Keratinocyte (primary cell): ENCODE results near the gene ECHDC1. TPM values are rescaled to one million over a fixed set of nuclear protein-coding genes. Genes with fewer than 3 reads are reported as not detected.

Source experiments
- DNase-seq: peaks from one replicate; pipeline ENCODE4 v3.0.0-alpha.2; 2011; ENCODE audit warnings: low read depth, missing footprints, low spot score
- FAIRE-seq: peaks from 2 replicates; lab custom pipeline; 2011; peaks lifted over from hg19 to GRCh38; lab: Jason Lieb, UNC
- H2AFZ ChIP-seq: 2 replicates; pipeline ENCODE4 v1.6.0; 2012; ENCODE audit warnings: low read length, control low read depth, inconsistent platforms; ENCODE audit not compliant: control insufficient read depth
- H3K27ac ChIP-seq: 2 replicates; pipeline ENCODE4 v1.5.1; 2011; ENCODE audit warnings: low read length; ENCODE audit not compliant: control insufficient read depth, insufficient read depth
- H3K27me3 ChIP-seq: 3 replicates; pipeline ENCODE4 v1.6.0; 2011; ENCODE audit warnings: low read length; ENCODE audit not compliant: control insufficient read depth, insufficient read depth; ENCODE audit errors: extremely low read depth
- H3K36me3 ChIP-seq, 2 experiments: 2 replicates in 1 of 2; 3 replicates in 1 of 2; pipeline ENCODE4 v1.5.1; 2011; ENCODE audit warnings: low read length in 2 of 2, mild to moderate bottlenecking in 1 of 2; ENCODE audit not compliant: control insufficient read depth in 2 of 2, insufficient read depth in 2 of 2; ENCODE audit errors: extremely low read depth in 1 of 2
- H3K4me1 ChIP-seq: 3 replicates; pipeline ENCODE4 v1.5.1; 2011; ENCODE audit warnings: low read length; ENCODE audit not compliant: control insufficient read depth, insufficient read depth; ENCODE audit errors: extremely low read depth
- H3K4me2 ChIP-seq: 3 replicates; pipeline ENCODE4 v1.6.0; 2011; ENCODE audit warnings: low read depth, low read length; ENCODE audit not compliant: control insufficient read depth, insufficient read depth; ENCODE audit errors: extremely low read depth
- H3K4me3 ChIP-seq, 3 experiments: fragments of 200-600 bp in 1 of 3; sonication (generic) in 1 of 3; 2 replicates in 2 of 3; 3 replicates in 1 of 3; pipeline ENCODE4 v1.5.1; 2011 to 2016; ENCODE audit warnings: low read length in 3 of 3, mild to moderate bottlenecking in 3 of 3, control low read depth in 2 of 3, inconsistent platforms in 1 of 3, low read depth in 1 of 3, mixed read lengths in 1 of 3, mixed run types in 1 of 3, moderate library complexity in 1 of 3; ENCODE audit not compliant: control insufficient read depth in 2 of 3, insufficient read depth in 2 of 3; ENCODE audit errors: extremely low read depth in 1 of 3
- H3K79me2 ChIP-seq: 2 replicates; pipeline ENCODE4 v1.6.0; 2012; ENCODE audit warnings: low read length; ENCODE audit not compliant: control insufficient read depth, insufficient read depth
- H3K9ac ChIP-seq: 3 replicates; pipeline ENCODE4 v1.6.0; 2011; ENCODE audit warnings: low read length; ENCODE audit not compliant: control insufficient read depth, insufficient read depth; ENCODE audit errors: extremely low read depth
- H3K9me1 ChIP-seq: 3 replicates; pipeline ENCODE4 v1.6.0; 2011; ENCODE audit warnings: low read length; ENCODE audit not compliant: control insufficient read depth, insufficient read depth; ENCODE audit errors: extremely low read depth
- H3K9me3 ChIP-seq: 2 replicates; pipeline ENCODE4 v1.5.1; 2012; ENCODE audit warnings: low read depth, low read length; ENCODE audit not compliant: control insufficient read depth
- H4K20me1 ChIP-seq: 3 replicates; pipeline ENCODE4 v1.6.0; 2011; ENCODE audit warnings: low read length; ENCODE audit not compliant: control insufficient read depth, insufficient read depth; ENCODE audit errors: extremely low read depth
- EZH2 ChIP-seq: IDR thresholded peaks from one replicate; pipeline ENCODE4 v1.6.1; 2012; ENCODE audit warnings: inconsistent platforms, mild to moderate bottlenecking, low read length, moderate library complexity
- dilution Hi-C: fragments of 300-500 bp; cut with MboI; formaldehyde crosslinking; loops from one replicate; pipeline ENCODE4 v1.7.0; 2020; ENCODE audit warnings: low sequenced_read_pairs; ENCODE audit not compliant: extremely low pct_ligation_motif_present
- polyA plus RNA-seq, 5 experiments: library from polyadenylated mRNA; depleted of rRNA in 3 of 5; stranded (reverse) in 3 of 5; stranded (forward) in 1 of 5; unstranded in 1 of 5; fragments of >200 nt; gene quantifications; 1 replicate in 1 of 5; 2 replicates in 3 of 5; 3 replicates in 1 of 5; pipeline versions ENCODE4 v1.2.1 to v1.2.3, GENCODE V29; 2011 to 2012; ENCODE audit warnings: missing spikeins in 2 of 5, low read depth in 1 of 5, low replicate concordance in 1 of 5
- TF ChIP-seq, protein P1 (sequence below), 3 experiments: IDR thresholded peaks in 1 of 3; conservative IDR thresholded peaks in 1 of 3; optimal IDR thresholded peaks in 1 of 3; 2 replicates in 2 of 3; 3 replicates in 1 of 3; pipeline versions ENCODE3 to v1.5.1; 2011; ENCODE audit warnings: low read length in 3 of 3, mild to moderate bottlenecking in 3 of 3, moderate library complexity in 2 of 3, control low read depth in 1 of 3, inconsistent platforms in 1 of 3; ENCODE audit not compliant: insufficient read depth in 2 of 3; ENCODE audit errors: extremely low read depth in 1 of 3

ECHDC1 gene
- polyA plus RNA-seq, 1 donor (not counting 4 experiments of a cell fraction or from before 2014, with no cell fraction given), result 56.9 TPM

DNA sequence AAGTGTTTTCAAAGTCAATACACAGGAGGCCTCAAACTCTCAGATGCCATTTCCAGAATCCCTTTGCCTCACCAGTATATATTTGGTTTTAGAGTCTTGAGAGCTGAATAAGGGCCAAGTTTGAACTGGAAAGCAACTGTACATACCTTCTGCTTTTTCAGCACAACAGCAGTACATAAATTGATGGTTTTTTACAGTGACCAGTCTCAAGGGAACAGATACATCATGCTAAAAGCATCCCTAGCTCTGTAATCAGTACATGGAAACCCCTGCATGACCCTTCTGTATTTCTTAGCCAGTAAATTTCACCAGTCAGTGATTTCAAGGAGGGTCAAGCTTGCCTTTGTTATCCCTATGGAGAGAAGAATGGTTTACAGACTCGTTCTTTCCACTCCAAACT, 40.6 kb upstream of the ECHDC1 start:
- no peak overlapping the region for H2AFZ ChIP-seq
- DNase-seq (no peak), FAIRE-seq (no peak)
- dilution Hi-C loops, result no loop called here
- H3K9me1 ChIP-seq, result no peaks in the 10 kb centered on the region
- no peak overlapping the region for H3K9ac ChIP-seq
- no peak overlapping the region for H3K27ac ChIP-seq
- H4K20me1 ChIP-seq, result no peaks in the 10 kb centered on the region
- TF ChIP-seq, protein P1, sequence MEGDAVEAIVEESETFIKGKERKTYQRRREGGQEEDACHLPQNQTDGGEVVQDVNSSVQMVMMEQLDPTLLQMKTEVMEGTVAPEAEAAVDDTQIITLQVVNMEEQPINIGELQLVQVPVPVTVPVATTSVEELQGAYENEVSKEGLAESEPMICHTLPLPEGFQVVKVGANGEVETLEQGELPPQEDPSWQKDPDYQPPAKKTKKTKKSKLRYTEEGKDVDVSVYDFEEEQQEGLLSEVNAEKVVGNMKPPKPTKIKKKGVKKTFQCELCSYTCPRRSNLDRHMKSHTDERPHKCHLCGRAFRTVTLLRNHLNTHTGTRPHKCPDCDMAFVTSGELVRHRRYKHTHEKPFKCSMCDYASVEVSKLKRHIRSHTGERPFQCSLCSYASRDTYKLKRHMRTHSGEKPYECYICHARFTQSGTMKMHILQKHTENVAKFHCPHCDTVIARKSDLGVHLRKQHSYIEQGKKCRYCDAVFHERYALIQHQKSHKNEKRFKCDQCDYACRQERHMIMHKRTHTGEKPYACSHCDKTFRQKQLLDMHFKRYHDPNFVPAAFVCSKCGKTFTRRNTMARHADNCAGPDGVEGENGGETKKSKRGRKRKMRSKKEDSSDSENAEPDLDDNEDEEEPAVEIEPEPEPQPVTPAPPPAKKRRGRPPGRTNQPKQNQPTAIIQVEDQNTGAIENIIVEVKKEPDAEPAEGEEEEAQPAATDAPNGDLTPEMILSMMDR (optimal IDR thresholded peaks at IDR 0.05 in 1 of 3, IDR thresholded peaks at IDR 0.05 in 1 of 3, conservative IDR thresholded peaks at IDR 0.05 in 1 of 3; ENCODE audit: extremely low read depth in 1 of 3, insufficient read depth in 2 of 3, low read length in 3 of 3), result no peak
- no peak for TF ChIP-seq EZH2
- peaks cover 6% of the 10 kb centered on the region for H3K4me1 ChIP-seq
- H3K79me2 ChIP-seq, result no peaks in the 10 kb centered on the region
- no peak overlapping the region for H3K4me2 ChIP-seq
- no peak overlapping the region for H3K4me3 ChIP-seq
- no peaks in the 10 kb centered on the region for H3K9me3 ChIP-seq
- no peaks in the 10 kb centered on the region for H3K27me3 ChIP-seq
- H3K36me3 ChIP-seq, result no peaks in the 10 kb centered on the region

GRCh38 chr6:127382413-127382812, 39.0 kb upstream of the ECHDC1 start:
- Histone ChIP-seq H3K9me1 (no peaks in the 10 kb centered on the region), H3K36me3 (no peaks in the 10 kb centered on the region), H3K27ac (no peak overlapping the region), H3K9me3 (no peaks in the 10 kb centered on the region), H3K4me2 (no peak overlapping the region), H3K4me3 (no peak overlapping the region), H4K20me1 (no peaks in the 10 kb centered on the region), H3K27me3 (no peaks in the 10 kb centered on the region), H2AFZ (no peak overlapping the region), H3K79me2 (no peaks in the 10 kb centered on the region), H3K4me1 (peaks cover 6% of the 10 kb centered on the region), H3K9ac (no peak overlapping the region)
- dilution Hi-C loops, result no loop called here
- TF ChIP-seq, protein P1 (optimal IDR thresholded peaks at IDR 0.05 in 1 of 3, IDR thresholded peaks at IDR 0.05 in 1 of 3, conservative IDR thresholded peaks at IDR 0.05 in 1 of 3; ENCODE audit: extremely low read depth in 1 of 3, insufficient read depth in 2 of 3, low read length in 3 of 3), result no peak
- no peak for TF ChIP-seq EZH2
- FAIRE-seq (no peak), DNase-seq (no peak)
